Activated CD4-positive, alpha-beta T cell treated with anti-CD3 and anti-CD28 coated beads, Interleukin-2, Interleukin-6, amounts not matched to agents 100 ng/mL and 50 ng/mL, durations not matched to agents 16 hours and 8 hours (primary cell): Measurements from ENCODE around the gene CCDC38.
"Not testable (repeated sequence)": the region's sequence is repeated elsewhere in the genome, so short reads cannot be mapped to it uniquely, and the experiment has no call there.

Experiments used
- DNase-seq: peaks from one replicate; pipeline ENCODE4 v3.0.0-alpha.2; 2020

Gene CCDC38

DNA sequence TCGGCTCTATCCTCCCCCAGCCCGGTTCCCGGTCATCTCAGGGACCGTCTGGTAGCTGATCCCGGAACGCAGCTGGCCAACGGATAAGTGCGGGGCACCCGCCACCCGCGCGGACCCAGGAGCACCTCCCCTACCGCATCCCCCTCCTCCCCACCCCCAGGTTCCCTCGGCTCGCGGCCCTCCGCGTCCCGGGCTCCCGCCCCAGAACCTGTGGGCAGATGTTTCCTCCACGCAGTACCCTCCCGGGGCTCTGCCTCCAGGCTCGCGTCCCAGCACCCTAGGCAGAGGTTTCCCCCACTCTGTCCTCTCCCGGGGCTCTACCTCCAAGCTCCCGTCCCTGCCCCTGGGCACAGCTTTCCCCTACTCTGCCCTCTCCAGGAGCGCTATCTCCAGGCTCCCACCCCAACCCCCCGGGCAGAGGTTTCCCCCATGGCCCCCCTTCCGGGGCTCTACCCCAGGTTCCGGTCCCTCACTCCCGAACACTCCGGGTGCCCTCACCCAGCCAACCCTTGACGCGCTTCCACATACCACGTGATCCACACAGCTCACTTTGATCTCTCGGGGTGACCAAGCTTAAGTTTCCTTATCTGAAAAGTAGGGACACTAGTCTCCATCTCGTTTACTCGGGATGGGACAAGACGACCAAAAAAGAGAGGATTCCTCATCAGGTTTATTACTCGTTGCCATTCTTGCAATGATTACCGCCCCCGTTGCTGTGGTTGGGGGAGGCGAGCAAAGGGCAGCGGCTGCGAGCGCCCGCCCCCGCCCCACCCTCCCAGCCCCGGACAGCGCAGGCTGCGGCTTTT is at the start of gene CCDC38:
TSS of gene CCDC38 (minus strand) at position 91 of the 806 bp plus-strand sequence. CDS start 6,105 bp downstream, outside the sequence.
- peak; percentile 92 for DNase-seq

DNA sequence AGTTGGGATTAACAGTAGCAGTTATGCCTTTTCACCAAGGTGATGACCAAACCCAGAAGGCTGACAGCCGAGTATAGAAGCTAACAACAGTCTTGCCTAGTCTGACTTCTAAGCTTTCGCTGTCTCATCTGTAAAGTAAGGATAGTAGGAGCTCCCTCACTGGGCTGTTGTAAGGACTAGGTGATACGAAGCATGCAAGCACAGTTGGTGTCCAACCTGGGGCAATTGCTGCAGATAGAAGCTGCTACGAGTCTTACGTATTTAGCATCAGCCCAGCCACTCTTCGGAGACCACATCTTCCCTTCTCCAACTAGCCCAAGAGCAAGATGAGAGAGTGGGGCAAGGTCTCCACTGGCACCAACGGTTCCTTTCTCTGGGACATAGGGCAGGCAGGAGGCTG is 47.7 kb upstream of the CCDC38 start:
- no peak for DNase-seq

DNA sequence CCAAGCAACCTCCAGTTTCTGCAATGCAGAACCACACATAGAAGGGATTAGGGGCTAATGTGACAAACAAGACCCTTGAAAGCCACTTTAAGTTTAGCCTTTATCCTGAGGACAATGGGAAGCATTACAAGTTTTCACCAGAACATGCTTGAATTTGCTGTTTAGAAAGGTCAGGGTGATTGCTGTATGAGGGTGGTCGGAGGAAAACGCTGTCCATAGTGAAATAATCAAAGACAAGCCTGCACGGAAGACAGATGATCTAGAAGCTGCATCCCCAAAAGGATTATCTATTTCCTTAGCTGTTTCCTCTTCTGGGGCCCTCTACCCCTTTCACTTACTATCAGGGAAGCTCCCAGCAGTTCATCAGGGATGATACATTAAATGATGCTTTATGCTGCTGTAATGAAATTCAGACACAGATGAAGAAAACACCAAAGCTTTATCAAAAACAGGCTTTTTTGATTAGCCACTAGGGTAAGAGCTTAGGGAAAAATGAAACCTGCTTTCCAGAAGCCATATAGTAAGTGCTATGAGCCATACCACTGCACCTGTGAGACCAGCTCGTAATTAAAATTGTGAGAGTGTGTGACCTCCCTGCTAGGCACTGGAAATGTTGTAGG is 47.2 kb upstream of the CCDC38 start:
- DNase-seq = no peak

DNA sequence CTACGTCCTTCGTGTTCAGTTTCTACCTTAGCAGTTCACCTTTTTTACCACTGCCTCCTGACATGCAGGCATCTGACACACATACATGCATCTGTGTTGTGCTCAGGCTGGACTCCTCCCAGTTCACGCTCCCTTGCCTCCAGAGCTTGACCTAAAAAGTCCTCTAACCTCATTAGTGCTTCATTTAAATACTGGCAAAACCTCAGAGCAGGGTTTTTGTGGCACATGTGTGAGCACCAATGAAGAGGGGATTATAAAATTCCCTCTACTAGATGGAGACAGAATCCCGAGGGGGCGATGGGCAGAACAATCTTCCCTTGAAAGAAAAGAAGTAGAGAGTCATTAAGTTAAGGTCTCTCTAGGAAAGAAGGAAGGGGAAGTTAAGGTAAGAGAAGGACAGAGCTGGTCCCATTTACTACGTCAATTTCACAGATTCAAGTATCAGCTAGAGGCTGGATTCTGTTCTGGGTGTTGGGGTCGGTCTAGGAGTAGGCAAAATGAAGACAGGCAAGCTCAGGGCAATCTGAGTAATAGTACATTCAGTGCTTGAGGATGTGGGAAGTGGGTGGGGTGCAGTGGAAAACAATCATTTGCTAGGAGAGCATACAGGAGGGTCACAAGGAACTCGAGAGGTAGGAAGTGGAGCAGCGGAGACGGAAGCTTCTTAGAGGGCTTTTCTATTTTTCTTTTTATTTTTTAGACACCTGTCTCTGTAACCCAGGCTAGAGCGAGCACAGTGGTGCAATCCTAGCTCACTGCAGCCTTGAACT is 46.3 kb upstream of the CCDC38 start:
- no peak for DNase-seq

DNA sequence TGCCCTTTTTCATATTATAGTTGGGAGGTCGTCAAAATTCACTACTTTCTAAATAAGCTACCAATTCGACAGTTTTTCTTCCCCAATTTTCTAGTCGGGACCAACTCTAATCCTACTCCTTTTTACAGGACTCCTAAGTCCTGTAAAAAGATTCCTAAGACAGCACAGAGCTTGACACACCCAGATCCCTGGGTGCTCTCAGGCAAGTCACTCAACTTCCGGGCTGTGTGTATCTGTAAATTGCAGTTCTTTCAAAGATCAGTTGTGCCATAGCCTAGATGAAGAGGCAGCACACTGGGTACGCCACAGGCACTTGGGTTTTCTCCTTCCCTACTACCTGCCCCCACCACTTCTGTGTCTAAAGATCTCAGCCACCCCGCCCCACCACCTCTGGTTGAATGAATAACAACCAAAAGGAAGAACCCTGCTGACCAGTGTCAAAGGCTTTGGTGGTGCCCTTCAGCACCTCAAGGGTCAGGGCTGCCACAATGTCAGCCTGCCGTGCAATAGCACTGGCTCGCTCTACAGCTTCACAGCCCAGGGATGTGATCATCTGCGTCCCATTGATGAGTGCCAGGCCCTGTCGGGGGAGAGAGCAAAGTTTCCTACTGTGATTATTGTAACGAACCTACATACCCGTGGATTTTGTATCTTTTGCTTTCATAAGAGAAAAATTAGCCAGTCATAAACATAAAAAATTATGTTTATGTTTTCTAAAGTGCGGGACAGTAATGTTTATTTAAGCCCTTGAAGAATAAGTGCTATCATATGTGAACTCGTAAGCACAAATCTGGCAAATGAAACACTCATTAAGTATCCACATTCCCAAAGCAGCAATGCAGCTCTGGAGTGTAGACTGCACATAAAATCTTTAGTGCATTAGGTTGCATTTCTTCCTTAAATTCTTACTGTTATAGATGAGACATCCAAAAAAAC is 44.5 kb upstream of the CCDC38 start:
- no peak for DNase-seq

DNA sequence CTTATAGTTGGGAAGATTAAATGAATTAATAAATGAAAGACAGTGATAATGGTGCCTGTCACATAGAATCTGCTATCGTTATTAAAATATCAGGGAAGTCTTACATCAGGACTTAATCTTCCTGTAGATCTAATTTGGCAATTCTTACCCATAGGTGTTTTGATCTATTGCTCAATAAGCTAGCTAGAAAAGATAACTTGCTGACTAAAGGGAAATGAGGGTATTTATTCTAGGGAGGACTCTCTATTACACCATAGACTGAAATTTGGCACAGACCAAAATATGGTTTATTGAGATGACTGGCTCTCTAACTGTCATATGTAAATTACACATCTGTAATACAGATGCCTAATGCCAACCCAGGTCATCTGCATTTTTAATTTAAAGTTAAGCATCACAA is 42.3 kb upstream of the CCDC38 start:
- no peak for DNase-seq

DNA sequence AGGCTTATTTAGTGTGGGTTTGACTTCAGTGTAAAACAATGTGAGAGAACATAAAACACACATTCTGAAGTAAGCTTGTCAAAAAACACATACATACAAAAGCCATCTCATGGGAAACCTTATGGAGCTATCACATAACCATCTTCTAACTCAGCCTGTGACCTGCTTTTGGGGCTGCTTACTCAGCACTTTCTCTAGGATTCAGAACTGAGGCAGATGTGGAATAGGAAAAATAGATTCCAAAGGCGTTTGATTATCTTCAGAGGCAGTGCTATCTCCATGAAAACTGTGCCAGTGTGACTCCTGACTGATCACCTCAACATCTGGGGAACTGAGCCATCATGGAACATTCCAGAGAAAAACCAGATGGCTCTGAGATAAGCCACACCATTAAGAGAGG is 40.2 kb upstream of the CCDC38 start:
- DNase-seq = no peak

DNA sequence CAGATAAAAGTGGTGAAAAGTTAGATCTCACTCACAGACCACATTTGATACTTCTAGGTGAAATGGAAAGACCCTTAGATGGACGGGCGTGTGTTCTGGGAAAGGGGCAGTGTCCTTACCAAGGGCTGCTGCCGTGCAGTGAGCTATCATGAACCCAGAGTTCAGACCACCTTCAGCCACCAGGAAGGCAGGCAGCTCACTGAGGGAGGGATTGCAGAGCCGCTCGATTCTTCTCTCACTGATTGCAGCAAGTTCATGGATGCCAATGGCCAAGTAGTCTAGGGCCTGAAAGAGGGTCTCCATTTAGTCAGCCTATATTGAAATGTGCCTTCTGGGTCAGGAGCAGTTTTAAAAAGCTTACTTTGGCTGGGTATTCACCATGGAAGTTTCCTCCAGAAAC is 38.0 kb upstream of the CCDC38 start:
- no peak for DNase-seq

DNA sequence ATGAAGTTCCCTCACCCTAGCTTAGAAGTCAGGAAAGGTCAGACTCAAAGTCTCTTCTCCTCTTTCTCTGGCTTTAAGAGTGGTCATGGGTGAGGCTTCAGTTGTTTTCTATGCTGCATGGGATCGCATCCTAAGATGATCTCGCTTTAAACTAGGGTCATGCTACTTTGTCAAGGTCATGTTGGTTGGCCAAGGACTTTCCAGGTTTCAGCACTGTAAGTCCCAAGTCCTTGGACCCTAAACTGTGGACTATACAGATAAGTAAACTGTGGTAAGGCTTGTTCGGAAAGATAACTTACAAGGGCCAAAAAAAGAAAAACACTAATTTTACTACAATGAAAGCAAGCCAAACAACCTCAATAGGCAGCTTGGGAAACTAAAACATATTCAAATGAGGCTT is 36.4 kb upstream of the CCDC38 start:
- DNase-seq = no peak

DNA sequence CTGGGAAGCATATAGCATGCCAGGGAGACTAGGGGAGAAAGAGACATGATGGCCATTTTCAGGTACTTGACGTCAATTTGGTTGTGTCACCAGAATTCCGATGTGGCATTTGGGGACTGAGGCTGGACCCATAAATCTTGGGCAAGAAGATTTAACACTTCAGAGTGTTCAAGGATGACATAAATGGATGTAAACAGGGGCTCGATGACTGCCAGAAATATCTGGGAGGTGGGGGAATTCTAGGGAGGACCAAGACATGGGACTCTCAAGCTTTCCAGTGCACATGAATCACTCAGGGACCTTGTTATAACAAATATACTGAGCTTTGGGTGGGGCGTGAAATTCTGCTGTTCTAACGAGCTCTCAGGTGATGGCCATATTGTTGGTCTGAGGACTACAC is 35.9 kb upstream of the CCDC38 start:
- DNase-seq = no peak

DNA sequence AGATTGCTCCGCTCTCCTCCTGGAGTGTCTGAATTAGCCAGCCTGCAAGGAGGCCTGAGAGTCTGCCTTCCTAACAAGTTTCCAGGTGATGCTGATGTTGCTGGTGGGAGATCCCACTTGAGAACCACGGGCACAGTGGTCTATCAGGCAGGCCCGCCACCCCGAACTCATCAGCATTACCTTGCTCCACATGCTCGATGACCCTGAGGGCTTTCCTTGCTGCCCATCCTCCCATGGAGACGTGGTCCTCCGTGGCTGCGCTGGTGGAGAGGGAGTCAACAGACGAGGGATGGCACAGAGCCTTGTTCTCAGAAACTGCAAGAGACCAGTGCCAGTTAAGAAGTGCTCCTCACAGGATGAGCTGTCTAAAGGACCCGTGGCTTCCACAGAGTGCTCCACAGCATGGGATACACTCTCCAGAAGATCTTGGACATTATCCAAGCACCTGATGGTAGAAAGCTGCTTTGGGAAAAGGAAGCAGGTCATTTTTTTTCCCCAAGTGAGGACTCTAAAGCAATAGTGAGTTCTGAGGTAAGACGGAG is 35.4 kb upstream of the CCDC38 start:
- no peak for DNase-seq

DNA sequence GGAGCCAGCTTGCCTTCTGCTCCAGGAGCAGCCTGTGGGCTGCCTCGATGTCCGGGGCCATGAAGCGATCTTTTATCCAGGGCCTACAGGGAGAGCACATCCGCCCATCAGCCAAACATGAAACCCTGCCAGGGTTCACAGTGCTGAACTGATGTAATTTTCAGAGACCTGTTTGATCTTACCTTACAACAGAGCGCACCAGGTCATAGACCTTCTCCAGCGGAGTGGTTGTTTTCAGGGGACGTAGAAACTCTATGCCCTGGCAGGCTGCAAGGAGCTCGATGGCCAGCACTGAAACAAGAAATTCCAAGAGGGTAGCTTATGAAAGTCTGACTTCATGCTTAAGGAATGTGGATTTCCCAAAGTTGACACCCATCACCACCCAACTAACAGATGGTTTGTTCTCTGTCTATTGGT is 34.0 kb upstream of the CCDC38 start:
- DNase-seq = no peak

DNA sequence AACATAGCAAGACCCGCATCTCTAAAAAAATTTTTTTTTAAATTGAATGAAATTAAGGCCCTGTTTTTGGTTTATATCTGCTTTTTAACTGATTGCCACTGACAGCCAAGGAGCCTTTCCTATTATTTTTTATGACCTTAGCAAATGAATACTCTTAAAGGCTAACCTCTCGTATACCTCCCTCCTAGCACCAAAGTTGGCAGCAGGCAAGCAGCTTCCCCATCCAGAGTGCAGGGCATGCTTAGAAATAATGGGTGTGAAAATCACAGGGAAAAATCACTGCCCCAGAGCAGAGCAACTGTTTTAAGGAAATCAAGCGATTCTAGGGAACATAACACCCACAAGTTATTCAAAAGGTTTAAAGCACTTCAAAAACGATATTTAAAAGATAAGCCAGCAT is 33.1 kb upstream of the CCDC38 start:
- no peak for DNase-seq

DNA sequence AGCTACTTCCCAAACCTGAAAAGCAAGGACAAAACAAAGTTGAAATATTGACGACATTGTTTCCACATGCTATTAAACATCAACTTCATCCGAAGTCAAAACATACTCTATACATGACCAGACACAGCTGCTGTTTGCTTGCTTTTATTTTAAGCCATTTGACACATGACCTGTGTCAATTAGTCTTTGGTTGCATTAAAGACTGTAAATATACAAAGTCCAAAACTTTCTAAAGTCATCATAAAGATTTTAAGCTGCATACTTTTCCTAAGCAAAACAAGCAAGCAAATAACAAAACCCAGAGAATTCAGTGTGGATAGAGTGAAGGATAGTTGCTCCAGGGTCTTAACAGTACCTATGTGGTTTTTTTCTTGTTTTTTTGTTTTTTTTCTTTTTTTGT is 31.9 kb upstream of the CCDC38 start:
- DNase-seq = no peak

DNA sequence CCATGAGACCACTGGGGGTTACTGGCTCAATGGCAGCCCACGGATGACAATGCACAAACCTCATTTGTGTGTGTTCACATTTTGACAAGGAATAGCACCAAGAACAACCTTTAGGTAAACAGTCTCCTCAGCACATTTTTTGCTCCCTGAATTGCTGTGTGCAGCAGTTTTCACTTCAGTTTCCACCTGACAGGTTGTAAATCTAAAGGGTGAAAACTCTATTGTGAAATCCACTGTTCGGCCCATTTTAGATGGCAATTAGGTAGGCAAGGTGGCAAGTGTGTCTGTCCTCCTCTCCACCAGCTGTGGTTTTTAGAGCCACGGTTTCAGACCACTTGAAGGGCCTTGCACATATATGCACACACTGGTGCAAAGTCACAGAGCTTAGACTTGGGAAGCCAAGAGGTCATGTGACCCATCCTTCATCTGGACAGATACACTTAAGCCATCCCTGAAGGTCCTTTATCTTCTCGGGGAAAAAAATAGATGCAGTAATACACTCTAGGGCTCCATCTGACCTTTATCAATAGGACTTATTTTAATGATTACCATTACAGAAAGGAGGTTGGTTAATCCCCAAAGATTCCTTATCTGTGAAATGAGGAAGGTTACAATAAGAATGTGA is 30.5 kb upstream of the CCDC38 start:
- DNase-seq = no peak

DNA sequence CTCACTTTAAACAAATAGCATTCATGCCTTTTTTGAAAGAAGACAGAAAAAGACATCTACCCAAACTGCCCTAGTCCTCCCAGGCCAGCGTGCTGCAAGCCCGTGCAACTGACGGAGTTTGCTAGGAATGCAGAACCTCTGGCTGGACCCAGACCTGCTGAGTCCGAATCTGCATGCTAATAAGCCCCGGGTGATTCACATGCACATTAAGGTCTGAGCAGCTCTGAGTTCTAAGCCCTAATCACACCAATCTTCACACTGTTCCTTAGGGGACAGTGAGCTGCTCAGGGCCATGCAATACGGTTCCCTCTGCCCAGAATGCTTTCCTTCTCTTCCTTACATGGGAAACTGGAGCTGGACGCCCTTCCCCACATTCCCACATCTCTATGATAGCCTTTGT is 28.5 kb upstream of the CCDC38 start:
- DNase-seq = no peak

DNA sequence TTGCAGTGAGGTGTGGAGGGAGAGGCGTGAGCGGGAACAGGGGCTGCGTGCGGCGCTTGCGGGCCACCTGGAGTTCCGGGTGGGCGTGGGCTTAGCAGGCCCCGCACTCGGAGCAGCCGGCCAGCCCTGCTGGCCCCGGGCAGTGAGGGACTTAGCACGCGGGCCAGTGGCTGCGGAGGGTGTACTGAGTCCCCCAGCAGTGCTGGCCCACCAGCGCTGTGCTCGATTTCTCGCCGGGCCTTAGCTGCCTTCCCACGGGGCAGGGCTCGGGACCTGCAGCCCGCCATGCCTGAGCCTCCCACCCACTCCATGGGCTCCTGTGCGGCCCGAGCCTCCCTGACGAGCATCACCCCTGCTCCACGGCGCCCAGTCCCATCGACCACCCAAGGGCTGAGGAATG is 26.7 kb upstream of the CCDC38 start:
- DNase-seq = not testable (repeated sequence)

DNA sequence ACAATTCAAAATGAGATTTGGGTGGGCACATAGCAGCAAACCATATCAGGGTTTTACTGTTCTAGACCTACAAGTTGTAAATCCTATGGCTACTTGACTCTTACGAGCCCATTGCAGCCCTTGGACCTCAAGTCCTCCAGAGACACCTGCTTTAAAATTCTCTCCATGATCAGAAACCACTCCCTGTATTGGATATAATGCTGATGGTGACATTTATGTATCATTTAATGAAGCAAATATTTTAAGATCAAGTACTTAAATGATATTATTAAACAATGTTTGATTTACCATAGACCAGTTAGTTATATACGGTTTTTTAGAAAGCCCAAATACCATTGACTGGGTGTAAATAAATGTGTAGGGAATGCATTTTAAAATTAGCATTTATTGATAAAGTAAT is 24.9 kb upstream of the CCDC38 start:
- no peak for DNase-seq

DNA sequence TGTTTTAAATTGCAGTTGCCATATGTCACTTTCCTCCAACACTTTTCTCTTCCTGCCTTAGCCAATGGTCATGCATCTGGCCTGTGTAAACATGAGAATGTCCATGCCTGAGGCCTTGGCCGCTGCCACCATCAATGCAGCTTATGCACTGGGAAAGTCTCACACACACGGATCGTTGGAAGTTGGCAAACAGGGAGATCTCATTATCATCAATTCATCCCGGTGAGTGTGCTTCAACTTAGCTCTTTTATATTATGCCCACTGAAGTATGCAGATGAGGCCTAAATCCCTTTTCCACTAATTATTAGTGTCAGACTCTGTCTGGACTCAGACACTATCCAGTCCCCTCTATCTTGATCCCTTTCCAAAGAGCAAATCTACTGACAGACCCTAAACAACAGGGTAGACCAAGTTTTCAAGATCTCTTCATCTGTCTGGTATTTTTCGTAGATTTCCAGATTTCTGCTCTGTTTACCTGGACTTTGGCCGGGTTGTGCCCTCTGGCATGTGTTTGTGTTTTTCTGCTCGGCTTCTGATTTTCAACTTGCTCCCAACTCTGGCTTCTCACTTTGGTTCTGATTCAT is 24.0 kb upstream of the CCDC38 start:
- no peak for DNase-seq

DNA sequence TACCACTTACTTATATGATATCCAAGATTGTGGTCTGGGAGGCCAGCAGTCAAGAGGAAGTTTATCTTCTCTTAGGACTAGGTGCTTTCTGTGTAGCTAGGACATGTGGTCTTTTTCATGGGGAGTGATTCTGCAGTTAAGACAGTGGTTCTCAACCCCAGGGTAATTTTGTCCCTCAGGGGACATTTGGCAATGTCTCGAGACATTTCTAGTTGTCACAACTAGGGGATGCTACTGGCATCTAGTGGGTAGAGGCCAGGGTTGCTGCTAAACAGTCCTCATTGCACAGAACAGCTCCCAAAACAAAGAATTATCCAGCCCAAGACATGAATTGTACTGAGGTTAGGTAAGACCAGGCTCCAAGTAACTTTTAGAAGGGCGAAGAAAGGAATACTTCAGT is 20.7 kb upstream of the CCDC38 start:
- DNase-seq = no peak

DNA sequence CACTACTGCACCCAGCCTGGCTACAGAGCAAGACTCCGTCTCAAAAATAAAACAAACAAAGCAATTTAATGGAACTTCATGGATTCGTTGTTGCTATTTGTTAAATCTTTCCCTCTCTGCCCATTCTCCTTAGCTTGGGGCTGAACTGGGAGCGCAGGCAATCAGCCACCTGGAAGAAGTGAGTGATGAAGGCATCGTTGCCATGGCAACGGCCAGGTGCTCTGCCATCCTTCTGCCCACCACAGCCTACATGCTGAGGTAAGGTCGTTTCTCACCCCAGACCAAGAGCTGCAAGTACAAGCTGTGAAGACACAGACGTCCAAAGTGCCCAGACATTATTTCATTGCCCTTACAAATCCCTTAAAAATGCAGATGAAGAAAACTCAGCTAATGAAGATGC is 19.8 kb upstream of the CCDC38 start:
- DNase-seq = no peak

DNA sequence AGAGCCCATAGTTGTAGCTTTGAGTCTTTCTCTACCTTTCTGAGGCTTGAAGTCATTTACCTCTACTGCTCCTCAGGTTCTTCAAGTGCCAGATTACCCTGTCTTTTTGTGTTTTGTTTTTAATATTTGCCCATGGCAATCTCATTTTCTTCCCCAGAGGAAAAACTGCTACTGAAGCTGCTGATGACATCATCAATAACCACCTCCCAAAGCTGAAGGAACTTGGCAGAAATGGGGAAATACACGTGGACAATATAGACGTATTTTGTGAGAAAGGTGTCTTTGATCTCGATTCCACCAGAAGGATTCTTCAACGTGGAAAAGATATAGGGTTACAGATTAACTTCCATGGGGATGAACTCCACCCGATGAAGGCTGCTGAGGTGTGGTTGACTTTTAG is 17.8 kb upstream of the CCDC38 start:
- no peak for DNase-seq
